ENCODE results near the gene ZNF277. TPM values are rescaled to one million over a fixed set of nuclear protein-coding genes. Genes with fewer than 3 reads are reported as not detected.
"Not testable (repeated sequence)": the region's sequence is repeated elsewhere in the genome, so short reads cannot be mapped to it uniquely, and the experiment has no call there.

The ZNF277 gene
- total RNA-seq, 1 donor from 2014 or later: 77.0 TPM

- no peak for DNase-seq
Observed at GRCh38 chr7:112358513-112358912, 152.0 kb downstream of the ZNF277 start.

DNA sequence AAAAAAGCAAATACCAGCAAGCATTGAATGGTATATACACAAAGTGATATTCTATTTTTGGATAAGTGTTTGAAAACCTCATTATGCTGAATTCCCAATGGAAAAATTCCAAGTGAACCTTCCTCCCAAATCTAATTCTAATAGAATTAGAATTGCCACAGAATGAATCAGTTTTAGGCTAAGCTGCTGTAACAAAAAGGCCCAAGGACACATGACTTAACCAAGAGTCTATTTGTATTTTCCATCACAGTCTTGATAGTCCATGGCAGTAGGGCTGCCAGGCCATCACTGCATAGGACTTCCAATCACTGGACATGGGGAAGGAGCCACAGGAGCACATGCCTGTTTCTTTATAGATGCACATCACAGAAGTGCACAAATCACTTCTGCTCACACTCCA lies 152.6 kb downstream of the ZNF277 start:
- DNase-seq: no peak

DNA sequence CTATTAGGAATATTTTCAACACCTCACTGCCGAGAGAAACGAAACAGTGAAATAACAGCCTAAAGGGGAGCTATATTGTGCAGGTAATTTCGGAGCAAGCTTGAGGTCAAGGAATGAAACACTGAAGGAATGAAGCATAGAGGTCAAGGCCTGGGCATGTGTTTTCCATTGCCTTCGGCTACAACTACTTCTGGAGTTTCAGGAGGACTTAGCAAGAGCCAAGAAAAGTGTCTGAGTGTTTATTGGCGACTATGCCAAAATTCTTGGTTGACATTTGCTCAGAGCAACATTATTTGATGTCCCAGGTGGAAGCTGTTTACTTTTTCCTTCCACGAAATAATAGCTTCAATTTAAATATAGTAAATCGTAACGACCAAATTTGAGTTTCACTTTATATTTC lies 154.2 kb downstream of the ZNF277 start:
- DNase-seq: no peak

GRCh38 chr7:112361154-112361553 lies 154.7 kb downstream of the ZNF277 start:
- no peak for DNase-seq

- DNase-seq: no peak
Observed at GRCh38 chr7:112362053-112362650, 155.7 kb downstream of the ZNF277 start.

- no peak for DNase-seq
Observed at GRCh38 chr7:112362731-112363131, 156.2 kb downstream of the ZNF277 start.

GRCh38 chr7:112364388-112364787 lies 157.9 kb downstream of the ZNF277 start:
- no peak for DNase-seq

DNA sequence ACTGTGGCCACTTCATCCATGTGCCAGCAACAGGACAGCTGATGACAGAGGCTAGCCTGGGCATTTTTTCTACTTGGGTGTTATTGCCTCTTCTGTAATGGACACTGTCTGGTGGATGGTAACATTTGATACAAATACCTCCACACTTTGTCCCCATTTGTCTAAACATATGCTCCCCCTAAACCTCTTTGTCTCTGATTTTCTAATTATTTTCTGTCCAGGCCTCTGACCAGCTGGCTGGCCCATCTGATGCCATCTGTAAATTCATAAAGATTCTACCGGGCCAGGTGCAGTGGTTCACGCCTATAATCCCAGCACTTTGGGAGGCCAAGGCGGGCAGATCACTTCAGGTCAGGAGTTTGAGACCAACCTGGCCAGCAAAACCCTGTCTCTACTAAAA lies 159.1 kb downstream of the ZNF277 start:
- DNase-seq: no peak

DNA sequence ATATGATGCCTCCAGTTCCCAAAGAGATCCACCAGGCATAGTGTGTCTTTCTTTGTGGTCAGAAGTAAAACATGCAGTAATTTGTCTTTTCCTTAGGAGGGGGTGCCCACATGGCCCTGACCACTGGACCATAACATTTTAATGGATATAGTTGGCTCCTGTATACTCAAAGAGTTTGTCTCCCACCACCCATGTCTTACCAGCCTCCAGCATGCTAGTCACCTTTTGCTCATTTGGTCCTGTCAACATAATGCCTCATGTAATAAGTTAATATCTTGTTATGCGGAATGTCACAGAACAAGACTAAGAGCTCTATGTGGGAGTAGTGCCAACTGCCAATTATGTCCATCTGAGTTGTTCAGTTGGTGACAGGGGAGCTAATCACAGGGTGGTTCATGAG lies 160.4 kb downstream of the ZNF277 start:
- DNase-seq: no peak

GRCh38 chr7:112370436-112370835 lies 163.9 kb downstream of the ZNF277 start:
- no peak for DNase-seq

- no peak for DNase-seq
Observed at GRCh38 chr7:112371701-112372100, 165.2 kb downstream of the ZNF277 start.

DNA sequence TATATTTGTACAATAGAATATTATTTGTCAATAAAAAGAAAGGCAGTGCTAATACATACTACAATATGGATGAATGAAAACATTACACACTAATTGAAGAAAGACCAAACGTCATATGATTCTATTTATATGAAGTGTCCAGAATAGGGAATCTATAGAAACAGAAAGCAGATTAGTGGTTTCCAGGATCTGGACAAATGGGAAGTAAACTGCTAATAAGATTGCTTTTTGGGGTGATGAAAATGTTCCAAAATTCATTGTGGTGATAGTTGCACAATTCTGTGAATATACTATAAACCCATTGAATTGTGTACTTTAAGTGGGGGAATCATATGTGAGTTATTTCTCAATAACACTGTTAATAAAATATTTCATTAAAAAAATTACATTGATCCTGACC lies 165.6 kb downstream of the ZNF277 start:
- DNase-seq: no peak

- no peak for DNase-seq
Observed at GRCh38 chr7:112377593-112377992, 171.1 kb downstream of the ZNF277 start.

GRCh38 chr7:112381311-112382091 lies 175.0 kb downstream of the ZNF277 start:
- DNase-seq: no peak

GRCh38 chr7:112383671-112384417 lies 177.3 kb downstream of the ZNF277 start:
- DNase-seq: no peak

DNA sequence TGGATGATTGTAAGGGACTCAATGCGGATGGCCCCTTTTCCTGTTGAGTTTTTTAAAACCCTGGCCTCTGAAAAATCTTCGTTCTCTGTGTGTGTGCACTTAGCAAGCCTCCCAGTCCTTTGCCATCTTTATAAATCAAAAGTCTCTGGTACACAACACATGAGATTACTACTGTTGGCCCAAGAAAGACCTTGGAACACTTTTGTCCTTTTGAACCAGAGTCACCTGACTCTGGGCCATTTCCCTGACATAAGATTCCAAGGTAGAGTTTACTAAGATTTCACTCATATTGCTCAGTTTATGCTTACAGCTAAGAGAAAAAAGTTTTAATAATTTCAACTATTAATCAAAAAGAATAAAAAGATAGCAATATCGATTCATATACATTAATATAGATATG lies 179.0 kb downstream of the ZNF277 start:
- no peak for DNase-seq

- DNase-seq: no peak
Observed at GRCh38 chr7:112386619-112387018, 180.1 kb downstream of the ZNF277 start.

GRCh38 chr7:112390167-112390566 lies 183.7 kb downstream of the ZNF277 start:
- DNase-seq: no peak

- not testable (repeated sequence) for DNase-seq
Observed at GRCh38 chr7:112391079-112391821, 184.8 kb downstream of the ZNF277 start.

- DNase-seq: peak; percentile 15
Observed at GRCh38 chr7:112391841-112392286, 185.4 kb downstream of the ZNF277 start.
